ENCODE data around the gene C9orf152.
A peak's percentile ranks its signal among the peaks of the same experiment; 100 is the strongest.

The C9orf152 gene

GRCh38 chr9:110179734-110180133 is 28.2 kb downstream of the C9orf152 start:
- DNase-seq: no peak

DNA sequence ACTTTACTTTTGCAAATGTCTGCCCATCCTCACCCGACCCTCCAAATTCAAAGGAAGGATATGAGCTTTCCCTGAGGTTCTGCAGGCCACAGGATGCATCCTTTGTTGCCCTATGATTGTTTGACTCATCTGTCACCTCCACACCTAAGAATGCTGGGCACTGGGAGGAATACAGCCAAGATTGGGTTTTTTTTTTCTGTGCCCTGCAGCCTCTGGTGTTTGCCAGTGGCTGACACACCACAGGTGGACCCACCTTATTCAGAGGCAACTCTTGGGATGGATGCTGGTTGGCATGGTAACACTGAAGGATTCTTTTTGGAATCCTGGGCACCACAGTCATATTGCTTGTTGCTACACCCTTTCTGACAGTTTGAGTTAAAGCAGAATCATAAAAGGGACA is 29.7 kb downstream of the C9orf152 start:
- DNase-seq: no peak

- no peak for DNase-seq
Observed at GRCh38 chr9:110175275-110175968, 32.5 kb downstream of the C9orf152 start.

DNA sequence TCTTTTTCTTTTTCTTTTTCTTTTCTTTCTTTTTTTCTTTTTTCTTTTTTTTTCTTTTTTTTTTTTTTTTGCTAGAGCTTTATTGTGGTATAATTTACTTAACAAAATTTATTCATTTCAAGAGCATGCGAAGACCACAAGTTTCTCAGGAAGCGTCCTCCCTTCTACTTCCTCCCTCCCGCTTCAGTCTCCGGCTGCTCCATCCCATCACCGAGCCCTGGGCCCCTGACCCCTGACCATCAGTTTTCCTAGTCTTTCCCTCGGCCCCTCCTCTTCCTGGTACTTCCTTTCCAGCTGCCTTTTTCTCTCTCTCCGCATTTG is 34.7 kb downstream of the C9orf152 start:
- DNase-seq: no peak

- no peak for DNase-seq
Observed at GRCh38 chr9:110170357-110171257, 37.4 kb downstream of the C9orf152 start.

DNA sequence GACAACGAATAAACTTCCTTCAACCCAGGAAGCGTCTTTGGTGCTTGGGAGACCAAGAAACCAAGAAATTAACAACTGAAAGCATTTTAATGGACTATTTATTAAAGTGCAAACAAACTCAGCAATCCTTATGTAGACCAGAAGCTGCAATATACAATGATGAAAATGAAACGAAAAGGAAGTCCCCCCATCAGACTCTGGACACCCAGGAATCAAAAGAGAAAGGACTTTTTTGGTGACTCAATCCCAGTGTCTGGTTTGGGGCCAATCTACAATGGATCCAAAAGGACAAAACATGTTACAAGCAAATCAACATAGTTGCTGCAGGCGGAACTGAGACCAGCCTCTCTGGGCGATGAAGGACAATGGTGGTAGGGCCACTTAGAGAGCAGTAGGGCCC is 39.5 kb downstream of the C9orf152 start:
- DNase-seq: no peak

- no peak for DNase-seq
Observed at GRCh38 chr9:110161940-110162339, 46.0 kb downstream of the C9orf152 start.

DNA sequence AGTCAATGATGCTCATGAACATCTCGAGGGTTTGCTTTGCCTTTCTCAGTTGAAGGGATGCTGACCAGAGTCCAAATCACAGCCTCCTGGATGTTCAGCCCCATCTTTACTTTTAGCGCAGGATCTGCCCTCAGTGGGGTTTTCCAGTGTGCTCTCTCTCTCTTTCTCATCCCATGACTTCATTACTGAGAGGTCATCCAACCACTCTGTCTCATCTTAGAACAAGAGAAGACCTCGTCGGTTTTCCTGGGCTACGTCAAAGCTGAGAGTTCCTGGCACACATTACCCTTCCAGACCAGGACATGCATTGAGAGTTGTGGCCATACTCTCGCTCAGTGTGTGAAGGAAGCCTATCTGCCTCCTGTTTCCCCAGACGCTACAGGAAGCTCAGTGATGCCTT is 47.3 kb downstream of the C9orf152 start:
- DNase-seq: no peak

DNA sequence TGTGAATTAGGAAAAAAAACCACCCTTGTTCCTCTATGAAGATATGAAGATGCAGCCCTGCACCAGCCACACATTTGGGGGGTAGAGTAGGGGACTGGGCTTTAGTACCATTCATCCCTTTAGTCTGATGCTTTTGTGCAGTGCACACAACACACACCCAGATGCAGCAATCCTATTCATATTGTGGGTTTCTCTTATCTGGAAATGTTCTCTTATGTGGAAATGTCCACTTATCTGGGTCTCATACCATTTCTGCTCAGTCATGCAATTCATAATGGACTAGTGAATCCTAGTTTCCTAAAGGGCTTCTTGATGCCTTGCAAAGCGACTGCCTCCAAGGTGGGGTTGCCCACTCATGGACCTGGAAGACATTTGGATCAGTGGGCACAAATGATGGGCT is 47.8 kb downstream of the C9orf152 start:
- DNase-seq: no peak

GRCh38 chr9:110157823-110158664 is 49.9 kb downstream of the C9orf152 start:
- DNase-seq: no peak

- DNase-seq: peak; percentile 61
Observed at GRCh38 chr9:110156902-110157301, 51.1 kb downstream of the C9orf152 start.

DNA sequence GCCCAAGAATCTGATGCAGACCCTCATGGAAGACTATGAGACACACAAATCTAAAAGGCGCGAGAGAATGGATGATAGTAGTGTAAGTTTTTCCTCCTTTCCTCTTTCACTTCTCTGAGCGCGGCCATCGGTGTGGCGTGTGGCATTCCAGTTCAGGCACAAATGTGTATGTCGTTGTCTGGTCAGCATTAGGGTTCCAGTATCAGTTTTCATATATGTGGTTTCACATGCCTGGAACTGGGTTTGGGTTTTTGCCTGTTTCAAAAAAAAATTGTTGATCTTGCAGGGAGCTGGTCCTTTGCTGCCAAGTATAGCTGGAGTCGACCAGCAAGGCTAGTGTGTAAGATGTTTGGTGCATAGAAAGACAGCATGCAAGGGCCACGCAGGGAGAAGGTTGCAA is 51.5 kb downstream of the C9orf152 start:
- no peak for DNase-seq

DNA sequence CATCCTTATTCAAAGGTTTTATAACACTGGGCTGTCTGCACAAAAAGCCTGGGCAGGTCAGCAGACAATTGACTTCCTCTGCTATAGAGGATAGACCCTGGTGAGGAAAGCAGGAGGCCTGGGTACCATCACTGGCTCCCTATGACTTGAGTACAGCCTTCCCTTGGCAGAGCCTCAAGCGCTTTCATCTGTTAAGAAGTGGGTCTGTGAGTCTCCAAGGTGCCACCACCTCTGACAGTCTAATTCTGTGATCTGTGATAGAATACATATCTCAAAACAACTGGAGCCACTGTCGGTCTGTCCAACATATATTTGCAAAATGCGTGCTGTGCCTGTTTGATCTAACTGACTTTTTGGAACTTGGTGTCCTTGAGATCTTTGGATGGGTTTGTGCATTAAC is 52.2 kb downstream of the C9orf152 start:
- DNase-seq: no peak

DNA sequence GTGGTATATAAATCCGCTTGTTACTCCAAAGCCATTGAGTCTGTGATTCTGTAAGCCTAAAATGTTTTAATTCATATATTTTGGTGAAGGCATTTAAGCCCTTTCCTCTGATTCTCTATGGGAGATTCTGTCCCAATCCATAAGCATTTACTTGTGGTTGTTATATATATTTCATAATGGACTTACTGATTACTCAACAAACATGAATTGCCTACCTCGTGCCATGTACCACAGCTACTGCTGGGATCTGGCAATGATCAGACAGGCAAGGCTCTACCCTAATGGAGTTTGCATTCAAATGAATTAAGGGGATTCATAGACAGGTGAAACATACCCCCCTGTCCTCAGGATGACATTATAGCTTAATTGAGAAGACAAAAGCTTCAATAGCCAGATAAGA is 54.5 kb downstream of the C9orf152 start:
- DNase-seq: no peak

- peak; percentile 61 for DNase-seq
Observed at GRCh38 chr9:110152704-110153374, 55.1 kb downstream of the C9orf152 start.
